H9 (cell line): Measurements from ENCODE around the gene IPO13. TPM values are rescaled to one million over a fixed set of nuclear protein-coding genes. Genes with fewer than 3 reads are reported as not detected.

Experiments
- DNase-seq: peaks from one replicate; pipeline ENCODE4 v3.0.0-alpha.2; 2017
- H2AFZ ChIP-seq: one replicate; pipeline ENCODE4 v1.6.1; 2013; ENCODE audit warnings: mild to moderate bottlenecking, low read length, control low read depth, moderate library complexity
- H2AK5ac ChIP-seq: 2 replicates; pipeline ENCODE4 v1.6.1; 2013; ENCODE audit warnings: low read length, control low read depth, mixed read lengths; ENCODE audit not compliant: insufficient read length
- H2BK120ac ChIP-seq: one replicate; pipeline ENCODE4 v1.6.1; 2013; ENCODE audit warnings: low read depth, mild to moderate bottlenecking, low read length, control low read depth, inconsistent platforms; ENCODE audit not compliant: poor library complexity, severe bottlenecking
- H2BK12ac ChIP-seq: 2 replicates; pipeline ENCODE4 v1.6.1; 2013; ENCODE audit warnings: low read length, control low read depth, mixed read lengths, low read depth; ENCODE audit not compliant: insufficient read length
- H2BK15ac ChIP-seq: 2 replicates; pipeline ENCODE4 v1.6.1; 2013; ENCODE audit warnings: low read depth, low read length, control low read depth
- H2BK20ac ChIP-seq: one replicate; pipeline ENCODE4 v1.6.1; 2013; ENCODE audit warnings: low read depth, mild to moderate bottlenecking, low read length, control low read depth, inconsistent platforms; ENCODE audit not compliant: poor library complexity, severe bottlenecking
- H2BK5ac ChIP-seq: 2 replicates; pipeline ENCODE4 v1.6.1; 2013; ENCODE audit warnings: low read length, control low read depth, mixed read lengths; ENCODE audit not compliant: insufficient read length
- H3K14ac ChIP-seq: 2 replicates; pipeline ENCODE4 v1.6.1; 2013; ENCODE audit warnings: low read length, control low read depth; ENCODE audit not compliant: insufficient read depth
- H3K18ac ChIP-seq: 2 replicates; pipeline ENCODE4 v1.6.1; 2013; ENCODE audit warnings: low read depth, mild to moderate bottlenecking, mixed read lengths, low read length, control low read depth; ENCODE audit not compliant: insufficient read length
- H3K23ac ChIP-seq: 2 replicates; pipeline ENCODE4 v1.6.1; 2013; ENCODE audit warnings: low read length, control low read depth, mixed read lengths, low read depth; ENCODE audit not compliant: insufficient read length
- H3K23me2 ChIP-seq: 2 replicates; pipeline ENCODE4 v1.6.1; 2013; ENCODE audit warnings: low read depth, mild to moderate bottlenecking, mixed read lengths, low read length, control low read depth; ENCODE audit not compliant: insufficient read length, poor library complexity, severe bottlenecking
- H3K27ac ChIP-seq: 2 replicates; pipeline ENCODE4 v1.5.1; 2013; ENCODE audit warnings: low read length, control low read depth, mixed read lengths, low read depth; ENCODE audit not compliant: insufficient read length
- H3K27me3 ChIP-seq: 2 replicates; pipeline ENCODE4 v1.6.1; 2013; ENCODE audit warnings: low read length, control low read depth, inconsistent platforms; ENCODE audit not compliant: insufficient read depth
- H3K4ac ChIP-seq: 2 replicates; pipeline ENCODE4 v1.6.1; 2013; ENCODE audit warnings: low read depth, mild to moderate bottlenecking, control low read depth, inconsistent platforms, low read length, moderate library complexity
- H3K4me1 ChIP-seq: 2 replicates; pipeline ENCODE4 v1.6.1; 2013; ENCODE audit warnings: low read length, control low read depth, inconsistent platforms; ENCODE audit not compliant: insufficient read depth
- H3K4me2 ChIP-seq: 2 replicates; pipeline ENCODE4 v1.6.1; 2013; ENCODE audit warnings: low read length, control low read depth, mixed read lengths; ENCODE audit not compliant: insufficient read length, insufficient read depth
- H3K56ac ChIP-seq: 2 replicates; pipeline ENCODE4 v1.6.1; 2013; ENCODE audit warnings: low read depth, mild to moderate bottlenecking, mixed read lengths, low read length, control low read depth; ENCODE audit not compliant: insufficient read length
- H3K79me1 ChIP-seq: 2 replicates; pipeline ENCODE4 v1.6.1; 2013; ENCODE audit warnings: low read depth, mild to moderate bottlenecking, moderate library complexity, low read length, control low read depth, inconsistent platforms; ENCODE audit not compliant: insufficient read depth, poor library complexity, severe bottlenecking
- H3K79me2 ChIP-seq: 2 replicates; pipeline ENCODE4 v1.6.1; 2013; ENCODE audit warnings: low read length, control low read depth, inconsistent platforms; ENCODE audit not compliant: insufficient read depth
- H3K9ac ChIP-seq: 2 replicates; pipeline ENCODE4 v1.6.1; 2013; ENCODE audit warnings: low read length, control low read depth, mixed read lengths; ENCODE audit not compliant: insufficient read length; ENCODE audit errors: extremely low read depth
- H3K9me3 ChIP-seq: one replicate; pipeline ENCODE4 v1.6.1; 2013; ENCODE audit warnings: low read depth, low read length, inconsistent platforms; ENCODE audit not compliant: control insufficient read depth
- H3T11ph ChIP-seq: one replicate; pipeline ENCODE4 v1.6.1; 2013; ENCODE audit warnings: mild to moderate bottlenecking, low read length, control low read depth, inconsistent platforms
- H4K20me1 ChIP-seq: one replicate; pipeline ENCODE4 v1.6.1; 2013; ENCODE audit not compliant: control insufficient read depth, insufficient read length, insufficient read depth
- H4K5ac ChIP-seq: 2 replicates; pipeline ENCODE4 v1.6.1; 2013; ENCODE audit warnings: low read depth, mild to moderate bottlenecking, mixed read lengths, low read length, control low read depth; ENCODE audit not compliant: insufficient read length
- H4K8ac ChIP-seq: replicated peaks from 2 replicates; pipeline ENCODE4 v1.6.1; 2013; ENCODE audit warnings: low read length, control low read depth, mixed read lengths, low read depth; ENCODE audit not compliant: insufficient read length
- H4K91ac ChIP-seq: 2 replicates; pipeline ENCODE4 v1.6.1; 2013; ENCODE audit warnings: low read depth, mild to moderate bottlenecking, moderate library complexity, mixed read lengths, low read length, control low read depth; ENCODE audit not compliant: insufficient read length
- H3K27ac Mint-ChIP-seq, 3 experiments: 2 replicates in 2 of 3; 3 replicates in 1 of 3; pipeline ENCODE4 v1.8.0; 2020 to 2021; ENCODE audit warnings: mixed read lengths in 3 of 3, mild to moderate bottlenecking in 1 of 3, moderate library complexity in 1 of 3
- H3K27me3 Mint-ChIP-seq: 2 replicates; pipeline ENCODE4 v1.8.0; 2021; ENCODE audit warnings: low read depth, mild to moderate bottlenecking, moderate library complexity, mixed read lengths
- H3K36me3 Mint-ChIP-seq, 3 experiments: 2 replicates in 2 of 3; 3 replicates in 1 of 3; pipeline ENCODE4 v1.8.0; 2020 to 2021; ENCODE audit warnings: low read depth in 3 of 3, mixed read lengths in 3 of 3; ENCODE audit not compliant: insufficient read depth in 1 of 3
- H3K4me1 Mint-ChIP-seq, 2 experiments: 2 replicates each; pipeline ENCODE4 v1.8.0; 2020; ENCODE audit warnings: mixed read lengths in 2 of 2
- H3K4me3 Mint-ChIP-seq, 2 experiments: 2 replicates in 1 of 2; 3 replicates in 1 of 2; pipeline ENCODE4 v1.8.0; 2020 to 2021; ENCODE audit warnings: mild to moderate bottlenecking in 2 of 2, mixed read lengths in 2 of 2, moderate library complexity in 1 of 2
- H3K9me3 Mint-ChIP-seq, 2 experiments: 2 replicates in 1 of 2; 3 replicates in 1 of 2; pipeline ENCODE4 v1.8.0; 2020; ENCODE audit warnings: mild to moderate bottlenecking in 2 of 2, mixed read lengths in 2 of 2, moderate library complexity in 1 of 2
- WGBS: extraction: QIAGEN DNeasy Blood & Tissue Kit; methylation state at CpG from one replicate; pipeline ENCODE4 v1.1.7; 2013; ENCODE audit warnings: missing lambda C conversion rate, low lambda C conversion rate, mixed read lengths; ENCODE audit not compliant: insufficient read length; ENCODE audit errors: extremely low coverage; 5-methylcytosine and 5-hydroxymethylcytosine counted together
- total RNA-seq: library from RNA; stranded (reverse); gene quantifications from 2 replicates; pipeline ENCODE4 v1.2.1, GENCODE V29; 2021
- TF ChIP-seq, protein P1 (sequence below): fragments of 200-600 bp; sonication (generic); conservative IDR thresholded peaks from 3 replicates; pipeline ENCODE4 v1.8.0; 2021; ENCODE audit warnings: antibody characterized with exemption, mild to moderate bottlenecking

IPO13 gene
- total RNA-seq, 1 experiment from 2014 or later, result 24.5 TPM

DNA sequence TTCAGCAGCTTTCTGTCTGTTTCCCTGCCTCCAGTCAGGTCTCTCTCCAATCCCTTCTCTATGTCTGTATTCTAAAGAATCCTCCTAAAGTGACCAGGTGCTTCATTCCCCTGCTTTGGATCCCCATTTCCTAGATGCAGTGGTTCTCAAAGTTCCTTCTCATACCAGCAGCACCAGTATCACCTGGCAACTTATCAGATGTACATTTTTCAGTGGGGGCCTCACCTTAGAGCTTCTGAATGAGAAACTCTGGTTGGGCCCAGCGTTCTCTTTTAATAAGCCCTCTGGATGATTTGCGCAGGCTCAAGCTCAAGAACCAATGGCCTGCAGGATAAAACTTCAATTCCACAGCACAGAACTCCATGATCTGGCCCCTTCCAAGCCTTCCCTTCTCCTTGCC lies 38.5 kb upstream of the IPO13 start:
- Histone ChIP-seq H3T11ph (no peak overlapping the region), H3K27me3 (no peaks in the 10 kb centered on the region), H2BK120ac (no peak overlapping the region), H3K79me2 (no peaks in the 10 kb centered on the region), H2BK12ac (no peak overlapping the region), H3K9me3 (no peaks in the 10 kb centered on the region), H3K56ac (no peak overlapping the region), H3K27ac (no peak overlapping the region), H2AK5ac (no peak overlapping the region), H4K91ac (no peak overlapping the region), H4K8ac (no peak overlapping the region), H3K9ac (no peak overlapping the region), H2BK15ac (no peak overlapping the region), H3K23ac (no peak overlapping the region), H3K79me1 (no peaks in the 10 kb centered on the region), H2AFZ (no peak overlapping the region), H3K4me2 (no peak overlapping the region), H3K4ac (no peak overlapping the region), H4K5ac (no peak overlapping the region), H4K20me1 (no peaks in the 10 kb centered on the region), H2BK20ac (no peak overlapping the region), H3K18ac (no peak overlapping the region), H2BK5ac (no peak overlapping the region), H3K23me2 (no peaks in the 10 kb centered on the region), H3K4me1 (peaks cover 11% of the 10 kb centered on the region), H3K14ac (no peak overlapping the region)
- no peak overlapping the region for H3K4me3 Mint-ChIP-seq
- H3K27ac Mint-ChIP-seq, result no peak overlapping the region
- H3K9me3 Mint-ChIP-seq, result no peaks in the 10 kb centered on the region
- WGBS, result no CpG with 5 or more reads among the region's 2 CpGs
- H3K4me1 Mint-ChIP-seq, result peaks cover 14 to 17% of the 10 kb centered on the region in 2 experiments
- DNase-seq, result no peak
- no peaks in the 10 kb centered on the region for H3K36me3 Mint-ChIP-seq
- TF ChIP-seq, protein P1, sequence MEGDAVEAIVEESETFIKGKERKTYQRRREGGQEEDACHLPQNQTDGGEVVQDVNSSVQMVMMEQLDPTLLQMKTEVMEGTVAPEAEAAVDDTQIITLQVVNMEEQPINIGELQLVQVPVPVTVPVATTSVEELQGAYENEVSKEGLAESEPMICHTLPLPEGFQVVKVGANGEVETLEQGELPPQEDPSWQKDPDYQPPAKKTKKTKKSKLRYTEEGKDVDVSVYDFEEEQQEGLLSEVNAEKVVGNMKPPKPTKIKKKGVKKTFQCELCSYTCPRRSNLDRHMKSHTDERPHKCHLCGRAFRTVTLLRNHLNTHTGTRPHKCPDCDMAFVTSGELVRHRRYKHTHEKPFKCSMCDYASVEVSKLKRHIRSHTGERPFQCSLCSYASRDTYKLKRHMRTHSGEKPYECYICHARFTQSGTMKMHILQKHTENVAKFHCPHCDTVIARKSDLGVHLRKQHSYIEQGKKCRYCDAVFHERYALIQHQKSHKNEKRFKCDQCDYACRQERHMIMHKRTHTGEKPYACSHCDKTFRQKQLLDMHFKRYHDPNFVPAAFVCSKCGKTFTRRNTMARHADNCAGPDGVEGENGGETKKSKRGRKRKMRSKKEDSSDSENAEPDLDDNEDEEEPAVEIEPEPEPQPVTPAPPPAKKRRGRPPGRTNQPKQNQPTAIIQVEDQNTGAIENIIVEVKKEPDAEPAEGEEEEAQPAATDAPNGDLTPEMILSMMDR, result no peak
- peaks cover 5% of the 10 kb centered on the region for H3K27me3 Mint-ChIP-seq
